K562 (cell line): Measurements from ENCODE around the gene CDKL1. TPM values are rescaled to one million over a fixed set of nuclear protein-coding genes. Genes with fewer than 3 reads are reported as not detected.

Experiments used
- ATAC-seq: fragments of 200-7000 bp; cut with Tn5 transposase; 3 replicates; pipeline ENCODE4 v1.9.1; 2020; ENCODE audit warnings: moderate library complexity
- BruUV-seq: library from RNA; stranded (reverse); fragments of 400-500 nt; replicated peaks from 2 replicates; lab custom pipeline; 2021; lab: Mats Ljungman, UMichigan
- CTCF ChIA-PET: fragments of 300-600 bp; formaldehyde crosslinking; extraction: SDS; loops from one replicate; lab custom pipeline; 2021; ENCODE audit warnings: low intra/inter-chr PET ratio; lab: Yijun Ruan, JAX
- POLR2A ChIA-PET: fragments of 300-600, 350-650 bp; sonication (Branson Sonifier 250); formaldehyde crosslinking; extraction: SDS; loops from one replicate; lab custom pipeline; 2021; ENCODE audit warnings: antibody characterized with exemption, inconsistent platforms; lab: Yijun Ruan, JAX
- DNase-seq, 4 experiments: peaks; one replicate each; pipeline versions ENCODE4 v3.0.0 to v3.0.0-alpha.2; 2011 to 2018; ENCODE audit warnings: low spot score in 3 of 4, mixed read lengths in 3 of 4; ENCODE audit errors: extremely low read depth in 1 of 4
- FAIRE-seq: peaks from 2 replicates; lab custom pipeline; 2011; peaks lifted over from hg19 to GRCh38; lab: Jason Lieb, UNC
- H2AFZ ChIP-seq: 2 replicates; pipeline ENCODE4 v1.6.0; 2011; ENCODE audit warnings: low read depth, low read length, control low read depth, inconsistent platforms
- H3K27ac ChIP-seq: fragments of 200-600 bp; 3 replicates; pipeline ENCODE4 v1.8.0; 2011; ENCODE audit warnings: low read depth, mild to moderate bottlenecking, control low read depth, inconsistent platforms, low read length, moderate library complexity, mixed read lengths; ENCODE audit errors: extremely low read depth
- H3K27me3 ChIP-seq, 2 experiments: fragments of 300-600 bp in 1 of 2; 2 replicates in 1 of 2; 3 replicates in 1 of 2; pipeline versions ENCODE4 v1.6.0 to v1.8.0; 2011; ENCODE audit warnings: inconsistent platforms in 2 of 2, low read length in 2 of 2, mild to moderate bottlenecking in 1 of 2, mixed read lengths in 1 of 2, moderate library complexity in 1 of 2; ENCODE audit not compliant: control insufficient read depth in 2 of 2, insufficient read depth in 2 of 2
- H3K36me3 ChIP-seq: fragments of 300-600 bp; 3 replicates; pipeline ENCODE4 v1.8.0; 2011; ENCODE audit warnings: mild to moderate bottlenecking, low read length, inconsistent platforms; ENCODE audit not compliant: control insufficient read depth, insufficient read depth
- H3K4me1 ChIP-seq, 2 experiments: fragments of 200-600 bp in 1 of 2; replicated peaks in 1 of 2; 2 replicates in 1 of 2; 3 replicates in 1 of 2; pipeline versions ENCODE4 v1.5.1 to v1.8.0; 2011; ENCODE audit warnings: inconsistent platforms in 2 of 2, low read length in 2 of 2, mild to moderate bottlenecking in 1 of 2, mixed read lengths in 1 of 2, moderate library complexity in 1 of 2; ENCODE audit not compliant: control insufficient read depth in 2 of 2, insufficient read depth in 2 of 2
- H3K4me2 ChIP-seq: 2 replicates; pipeline ENCODE4 v1.6.1; 2011; ENCODE audit warnings: low read length, control low read depth, inconsistent platforms, mixed read lengths; ENCODE audit not compliant: insufficient read depth
- H3K4me3 ChIP-seq: fragments of 200-600 bp; sonication (generic), shearing (Covaris generic); 2 replicates; pipeline ENCODE4 v1.5.1; 2016; ENCODE audit warnings: control low read depth, inconsistent platforms
- H3K79me2 ChIP-seq: fragments of 200-600 bp; 3 replicates; pipeline ENCODE4 v1.8.0; 2011; ENCODE audit warnings: low read length, inconsistent platforms; ENCODE audit not compliant: control insufficient read depth, insufficient read depth
- H3K9ac ChIP-seq, 2 experiments: 2 replicates each; pipeline versions ENCODE4 v1.6.0 to v1.6.1; 2011; ENCODE audit warnings: low read depth in 2 of 2, low read length in 2 of 2, control low read depth in 1 of 2, inconsistent platforms in 1 of 2, mild to moderate bottlenecking in 1 of 2, mixed read lengths in 1 of 2; ENCODE audit not compliant: insufficient read depth in 1 of 2
- H3K9me1 ChIP-seq: one replicate; pipeline ENCODE4 v1.6.0; 2011; ENCODE audit warnings: inconsistent platforms, mild to moderate bottlenecking, low read length, moderate library complexity; ENCODE audit not compliant: control insufficient read depth, insufficient read depth
- H3K9me3 ChIP-seq: replicated peaks from 2 replicates; pipeline ENCODE4 v1.5.1; 2011; ENCODE audit warnings: low read depth, low read length, inconsistent platforms; ENCODE audit not compliant: control insufficient read depth, insufficient read depth
- H4K20me1 ChIP-seq: replicated peaks from 2 replicates; pipeline ENCODE4 v1.6.1; 2011; ENCODE audit warnings: low read length, inconsistent platforms, mixed read lengths; ENCODE audit not compliant: control insufficient read depth, insufficient read depth
- BRD4 ChIP-seq: fragments of 200-600 bp; sonication (generic); IDR thresholded peaks from 2 replicates; pipeline ENCODE4 v1.6.1; 2017; ENCODE audit warnings: inconsistent platforms
- FOSL1 ChIP-seq: fragments of 200-800 bp; sonication (Bioruptor generic); conservative IDR thresholded peaks from 2 replicates; pipeline ENCODE4 v1.6.1; 2016; ENCODE audit warnings: missing genetic modification characterization, missing compliant biosample characterization
- KLF13 ChIP-seq: fragments of 450-650 bp; IDR thresholded peaks from 2 replicates; pipeline ENCODE4 v1.6.1; 2016; ENCODE audit warnings: missing genetic modification characterization, low read depth, mild to moderate bottlenecking, missing compliant biosample characterization, moderate library complexity, borderline replicate concordance
- KLF6 ChIP-seq: fragments of 250-450 bp; sonication (Bioruptor Pico); IDR thresholded peaks from 2 replicates; pipeline ENCODE4 v1.4.0; 2020; ENCODE audit warnings: mild to moderate bottlenecking, moderate library complexity, borderline replicate concordance
- NFIC ChIP-seq: fragments of 450-650 bp; IDR thresholded peaks from 2 replicates; pipeline ENCODE4 v1.6.1; 2017; ENCODE audit warnings: mild to moderate bottlenecking, inconsistent platforms
- RCOR1 ChIP-seq, 2 experiments: IDR thresholded peaks; 2 replicates each; pipeline ENCODE4 v1.6.1; 2012; ENCODE audit warnings: low read depth in 2 of 2, low read length in 2 of 2, borderline replicate concordance in 1 of 2, improper control_type of control experiment in 1 of 2
- SAFB ChIP-seq: fragments of 200-400 bp; formaldehyde crosslinking; IDR thresholded peaks from 2 replicates; pipeline ENCODE4 v1.6.1; 2017; ENCODE audit warnings: low read depth, low read length, borderline replicate concordance
- THRA ChIP-seq: fragments of 450-650 bp; IDR thresholded peaks from 2 replicates; pipeline ENCODE4 v1.6.1; 2017; ENCODE audit warnings: mild to moderate bottlenecking, moderate library complexity
- ZBTB9 ChIP-seq: fragments of 450-650 bp; formaldehyde crosslinking; IDR thresholded peaks from 2 replicates; pipeline ENCODE4 v1.4.0; 2020; ENCODE audit warnings: mild to moderate bottlenecking, moderate library complexity
- ZNF217 ChIP-seq: sonication (generic); formaldehyde crosslinking; IDR thresholded peaks from 2 replicates; pipeline ENCODE4 v1.8.0; 2022; ENCODE audit warnings: mild to moderate bottlenecking, missing genetic modification reagents
- ZNF277 ChIP-seq: fragments of 250-450 bp; sonication (Bioruptor Pico); IDR thresholded peaks from 2 replicates; pipeline ENCODE4 v1.8.0; 2022; ENCODE audit warnings: inconsistent platforms, mild to moderate bottlenecking, moderate library complexity, borderline replicate concordance
- WGBS: fragments of 100-300 bp; shearing (Covaris generic); methylation state at CpG from one replicate; pipeline ENCODE4 v1.1.6; 2016; ENCODE audit warnings: low coverage, mixed read lengths; ENCODE audit not compliant: insufficient coverage; ENCODE audit errors: missing lambda C conversion rate; 5-methylcytosine and 5-hydroxymethylcytosine counted together
- in situ Hi-C: fragments of 300-500 bp; cut with MboI; formaldehyde crosslinking; loops from 4 replicates; pipeline ENCODE4 v1.15.0; 2018; ENCODE audit warnings: inconsistent platforms, mixed read lengths
- intact Hi-C: fragments of 100-400 bp; cut with micrococcal nuclease; formaldehyde crosslinking; loops from 2 replicates; pipeline ENCODE4 v1.14.2; 2022
- polyA plus RNA-seq, 8 experiments: library from polyadenylated mRNA; depleted of rRNA in 4 of 8; stranded (reverse) in 5 of 8; unstranded in 3 of 8; fragments of >200 nt; fragmentation: Nextera tagmentation in 2 of 8; fragmentation: Illumina TruSeq in 1 of 8; extraction: Ambion mirVana in 2 of 8; extraction: Trizol in 1 of 8; gene quantifications; 2 replicates each; pipeline versions ENCODE4 v1.2.1 to v1.2.3, GENCODE V29; 2011 to 2014; ENCODE audit warnings: inconsistent platforms in 1 of 8, missing spikeins in 1 of 8
- total RNA-seq, 7 experiments: library from RNA; depleted of rRNA in 6 of 7; stranded (reverse); fragments of >200 nt in 6 of 7; fragmentation: Illumina TruSeq in 2 of 7; extraction: Trizol in 2 of 7; gene quantifications; 2 replicates each; pipeline versions ENCODE4 v1.2.1 to v1.2.3, GENCODE V29; 2011 to 2021; ENCODE audit warnings: low replicate concordance in 1 of 7

The CDKL1 gene
- total and polyA plus RNA-seq, 9 of the 15 experiments (the other 6 are each of a cell fraction or from before 2014, with no cell fraction given) = 2.3 to 35.0 (median 7.5) TPM

GRCh38 chr14:50403419-50403818 is 6.7 kb upstream of the CDKL1 start:
- CTCF ChIA-PET = no interaction called here

GRCh38 chr14:50402965-50403364 is 6.3 kb upstream of the CDKL1 start:
- H3K27ac ChIP-seq = no peak overlapping the region
- H3K9me1 ChIP-seq = no peaks in the 10 kb centered on the region
- no peaks in the 10 kb centered on the region for H3K4me1 ChIP-seq
- no peak for DNase-seq
- H3K4me3 ChIP-seq = no peak overlapping the region
- TF ChIP-seq BRD4 (no peak), RCOR1 (IDR thresholded peaks at IDR 0.05; ENCODE audit: borderline replicate concordance in 1 of 2, low read depth in 2 of 2, low read length in 2 of 2) (no peak), NFIC (no peak), ZBTB9 (no peak), ZNF277 (CRISPR knock-in tag) (no peak), ZNF217 (CRISPR knock-in tag) (no peak), SAFB (no peak), FOSL1 (tag) (no peak), KLF13 (tag) (no peak), THRA (no peak)
- no peaks in the 10 kb centered on the region for H3K9me3 ChIP-seq
- H3K36me3 ChIP-seq = no peaks in the 10 kb centered on the region
- no peak overlapping the region for H3K9ac ChIP-seq
- in situ Hi-C loops (no loop called here), intact Hi-C loops (no loop called here)
- POLR2A ChIA-PET = no interaction called here
- H4K20me1 ChIP-seq = no peaks in the 10 kb centered on the region
- WGBS = 73% methylated on average over 1 of the region's 1 CpG
- H3K79me2 ChIP-seq = no peaks in the 10 kb centered on the region
- no TSS peak for BruUV-seq
- no peak for FAIRE-seq
- no peaks in the 10 kb centered on the region for H3K27me3 ChIP-seq
- ATAC-seq = no peak
- H3K4me2 ChIP-seq = no peak overlapping the region
- no peak overlapping the region for H2AFZ ChIP-seq
- CTCF ChIA-PET = no interaction called here

More at GRCh38 chr14:50403419-50403818, 6.7 kb upstream of the CDKL1 start:
- TF ChIP-seq KLF6 = no peak
- H3K79me2 ChIP-seq = no peaks in the 10 kb centered on the region
- POLR2A ChIA-PET = no interaction called here
- FAIRE-seq = no peak
- no peak overlapping the region for H2AFZ ChIP-seq
- no peaks in the 10 kb centered on the region for H4K20me1 ChIP-seq
- in situ Hi-C loops = no loop called here
- no peak overlapping the region for H3K4me3 ChIP-seq
- no peak for ATAC-seq
- H3K4me1 ChIP-seq = no peaks in the 10 kb centered on the region
- intact Hi-C loops = no loop called here
- BruUV-seq = no TSS peak
- H3K4me2 ChIP-seq = no peak overlapping the region
- no peaks in the 10 kb centered on the region for H3K9me3 ChIP-seq
- no peaks in the 10 kb centered on the region for H3K27me3 ChIP-seq
- no peaks in the 10 kb centered on the region for H3K36me3 ChIP-seq
- no peak overlapping the region for H3K9ac ChIP-seq
- no peak overlapping the region for H3K27ac ChIP-seq
- no peaks in the 10 kb centered on the region for H3K9me1 ChIP-seq
- peak in 1 of 4 experiments; percentile 11 for DNase-seq
